GM06990 (cell line): ENCODE measurements around the gene OGG1.

ENCODE experiments used
- DNase-seq: peaks from one replicate; pipeline ENCODE4 v3.0.0-alpha.2; 2011; ENCODE audit not compliant: insufficient read length; ENCODE audit errors: extremely low read depth
- H3K27me3 ChIP-seq: replicated peaks from 2 replicates; pipeline ENCODE4 v1.6.0; 2011; ENCODE audit warnings: low read length; ENCODE audit not compliant: control insufficient read depth, insufficient read depth
- H3K36me3 ChIP-seq: 2 replicates; pipeline ENCODE4 v1.5.1; 2011; ENCODE audit warnings: low read length; ENCODE audit not compliant: control insufficient read depth, insufficient read depth
- H3K4me3 ChIP-seq: replicated peaks from 2 replicates; pipeline ENCODE4 v1.5.1; 2011; ENCODE audit warnings: low read depth, mild to moderate bottlenecking, control low read depth, low read length
- TF ChIP-seq, protein P1 (sequence below): IDR thresholded peaks from 2 replicates; pipeline ENCODE4 v1.5.1; 2011; ENCODE audit warnings: low read length, control low read depth, mild to moderate bottlenecking, inconsistent platforms; ENCODE audit not compliant: insufficient read depth, poor library complexity, severe bottlenecking

OGG1 gene

GRCh38 chr3:9746330-9746729 is 3.4 kb upstream of the OGG1 start:
- TF ChIP-seq, protein P1, sequence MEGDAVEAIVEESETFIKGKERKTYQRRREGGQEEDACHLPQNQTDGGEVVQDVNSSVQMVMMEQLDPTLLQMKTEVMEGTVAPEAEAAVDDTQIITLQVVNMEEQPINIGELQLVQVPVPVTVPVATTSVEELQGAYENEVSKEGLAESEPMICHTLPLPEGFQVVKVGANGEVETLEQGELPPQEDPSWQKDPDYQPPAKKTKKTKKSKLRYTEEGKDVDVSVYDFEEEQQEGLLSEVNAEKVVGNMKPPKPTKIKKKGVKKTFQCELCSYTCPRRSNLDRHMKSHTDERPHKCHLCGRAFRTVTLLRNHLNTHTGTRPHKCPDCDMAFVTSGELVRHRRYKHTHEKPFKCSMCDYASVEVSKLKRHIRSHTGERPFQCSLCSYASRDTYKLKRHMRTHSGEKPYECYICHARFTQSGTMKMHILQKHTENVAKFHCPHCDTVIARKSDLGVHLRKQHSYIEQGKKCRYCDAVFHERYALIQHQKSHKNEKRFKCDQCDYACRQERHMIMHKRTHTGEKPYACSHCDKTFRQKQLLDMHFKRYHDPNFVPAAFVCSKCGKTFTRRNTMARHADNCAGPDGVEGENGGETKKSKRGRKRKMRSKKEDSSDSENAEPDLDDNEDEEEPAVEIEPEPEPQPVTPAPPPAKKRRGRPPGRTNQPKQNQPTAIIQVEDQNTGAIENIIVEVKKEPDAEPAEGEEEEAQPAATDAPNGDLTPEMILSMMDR, result no peak
- peaks cover 47% of the 10 kb centered on the region for H3K36me3 ChIP-seq
- H3K27me3 ChIP-seq, result no peaks in the 10 kb centered on the region
- no peak overlapping the region for H3K4me3 ChIP-seq
- no peak for DNase-seq

DNA sequence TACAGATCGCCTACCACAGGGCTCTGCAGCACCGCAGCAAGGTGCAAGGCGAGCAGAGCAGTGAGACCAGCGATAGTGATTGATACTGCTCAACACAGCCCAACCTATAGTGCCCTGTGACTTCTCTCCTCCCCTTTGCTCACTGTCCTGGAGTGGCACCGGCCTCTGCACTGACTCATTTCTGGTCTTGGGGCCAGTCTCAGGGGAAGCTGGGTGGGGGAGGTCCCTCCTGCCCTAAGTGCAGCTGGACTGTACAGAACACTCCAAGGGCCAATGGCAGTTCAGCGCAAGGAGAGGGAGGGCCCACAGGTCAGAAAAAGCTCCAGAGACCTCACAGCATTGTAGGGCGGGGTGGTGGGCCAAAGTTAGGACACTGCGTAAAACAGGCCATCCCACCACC is 2.5 kb upstream of the OGG1 start:
- no peak for DNase-seq
- TF ChIP-seq, protein P1, result no peak

GRCh38 chr3:9748031-9748430 is 1.7 kb upstream of the OGG1 start:
- no peak for DNase-seq
- TF ChIP-seq, protein P1, result no peak
- H3K36me3 ChIP-seq, result peaks cover 35% of the 10 kb centered on the region
- H3K27me3 ChIP-seq, result no peaks in the 10 kb centered on the region
- H3K4me3 ChIP-seq, result no peak overlapping the region

More for the DNA sequence above, 2.5 kb upstream of the OGG1 start:
- H3K4me3 ChIP-seq, result no peak overlapping the region
- H3K36me3 ChIP-seq, result peaks cover 40% of the 10 kb centered on the region
- H3K27me3 ChIP-seq, result no peaks in the 10 kb centered on the region

- TF ChIP-seq, protein P1, result no peak
- H3K4me3 ChIP-seq, result peak overlapping the region; percentile 86
- no peak for DNase-seq
- H3K36me3 ChIP-seq, result peaks cover 26% of the 10 kb centered on the region
- no peaks in the 10 kb centered on the region for H3K27me3 ChIP-seq
Measured at GRCh38 chr3:9749296-9749644, 482 bp upstream of the OGG1 start.

DNA sequence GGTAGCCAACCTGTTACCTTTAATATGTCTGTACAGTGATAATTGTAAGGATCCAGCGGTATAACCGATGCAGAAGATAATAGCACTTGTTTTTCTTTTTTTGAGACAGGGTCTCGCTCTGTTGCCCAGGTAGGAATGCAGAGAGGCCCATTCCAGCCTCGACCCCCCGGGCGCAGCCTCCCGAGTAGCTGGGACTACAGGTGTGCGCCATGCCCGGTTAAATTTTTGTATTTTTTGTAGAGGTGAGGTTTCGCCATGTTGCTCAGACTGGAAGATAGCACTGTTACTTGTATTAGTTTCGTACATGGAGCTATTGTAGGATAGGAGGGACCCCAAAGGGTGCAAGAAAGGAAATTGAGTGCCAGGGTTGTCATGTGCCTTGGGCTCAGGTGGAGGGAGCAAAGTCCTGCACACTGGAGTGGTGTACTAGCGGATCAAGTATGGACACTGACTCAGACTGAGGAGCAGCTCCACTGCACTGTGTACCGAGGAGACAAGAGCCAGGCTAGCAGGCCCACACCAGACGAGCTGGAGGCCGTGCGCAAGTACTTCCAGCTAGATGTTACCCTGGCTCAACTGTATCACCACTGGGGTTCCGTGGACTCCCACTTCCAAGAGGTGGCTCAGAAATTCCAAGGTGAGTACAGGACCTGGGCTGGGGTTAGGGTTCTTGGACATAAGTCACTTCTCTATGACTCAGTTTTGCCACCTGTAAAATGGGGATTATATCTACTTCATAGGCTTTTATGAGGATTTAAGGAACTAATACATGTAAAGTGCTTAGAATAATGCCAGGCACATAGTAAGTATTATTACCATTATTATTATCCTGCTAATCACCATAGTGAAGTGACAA is 1.0 kb downstream of the OGG1 start:
- H3K27me3 ChIP-seq, result no peaks in the 10 kb centered on the region
- peaks cover 18% of the 10 kb centered on the region for H3K36me3 ChIP-seq
- peak; percentile 40 for DNase-seq

More for the DNA sequence above, 1.0 kb downstream of the OGG1 start:
- peak overlapping the region; percentile 86 for H3K4me3 ChIP-seq
- TF ChIP-seq, protein P1, result no peak
